Nasal cavity respiratory epithelium epithelial cell of viscerocranial mucosa (primary cell): ENCODE measurements around the gene MYH8. TPM values are rescaled to one million over a fixed set of nuclear protein-coding genes. Genes with fewer than 3 reads are reported as not detected.

Source experiments
- total RNA-seq: library from RNA; depleted of rRNA; stranded (reverse); fragments of >200 nt; gene quantifications from 2 replicates; pipeline ENCODE4 v1.2.3, GENCODE V29; 2014

Gene MYH8
- total RNA-seq: not detected in 2 replicates

GRCh38 chr17:10421900-10422542 is at the start of gene MYH8:
Gene MYH8 (minus strand): TSS chr17:10421950. CDS start chr17:10420227, 1,723 bp downstream.

GRCh38 chr17:10469459-10469858 is 47.7 kb upstream of the MYH8 start, which contains the start of gene MYH4:
Gene MYH4 (minus strand): TSS chr17:10469559. CDS start chr17:10466745, 2,814 bp downstream.

DNA sequence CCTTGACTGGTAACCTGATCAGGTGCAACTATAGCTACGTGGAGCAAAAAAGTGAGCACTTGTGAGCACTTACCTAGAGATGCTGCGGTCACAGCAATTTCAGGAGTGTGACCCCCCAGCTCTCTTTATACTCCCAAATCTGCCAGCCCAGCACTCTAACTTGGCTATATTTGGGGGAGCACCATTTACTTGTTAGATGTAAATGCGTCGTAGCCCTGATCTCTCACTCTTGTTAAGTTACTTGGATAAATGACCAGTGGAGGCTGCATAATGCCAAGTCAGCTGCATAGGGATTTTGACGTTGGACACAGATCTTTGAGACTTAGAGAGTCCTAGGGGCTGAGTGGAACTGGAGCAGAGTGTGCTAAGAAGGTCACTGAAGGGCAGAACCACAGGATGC is 48.8 kb downstream of the MYH8 start, which contains the start of gene MYH13:
TSS of gene MYH13 (minus strand) at position 101 of the 400 bp plus-strand sequence. CDS start 8,476 bp downstream, outside the sequence.

Other genes starting within 250 kb of the MYH8 start
- gene GAS7, start 223.3 kb downstream of the MYH8 start, total RNA-seq: 1.0 and 2.6 TPM in 2 replicates
- not detected in 2 replicates for gene MYH13, start 48.9 kb downstream of the MYH8 start, total RNA-seq
- not detected in 2 replicates for gene MYH4, start 47.6 kb upstream of the MYH8 start, total RNA-seq
- not detected in 2 replicates for gene MYH1, start 96.6 kb upstream of the MYH8 start, total RNA-seq
- not detected in 2 replicates for gene MYH2, start 127.7 kb upstream of the MYH8 start, total RNA-seq
- gene MYH3, start 235.4 kb upstream of the MYH8 start, total RNA-seq: 0.64 and 0.68 TPM in 2 replicates